Keratinocyte (primary cell): ENCODE results near the gene TSHZ2. TPM values are rescaled to one million over a fixed set of nuclear protein-coding genes. Genes with fewer than 3 reads are reported as not detected.

Source experiments
- DNase-seq: peaks from one replicate; pipeline ENCODE4 v3.0.0-alpha.2; 2011; ENCODE audit warnings: low read depth, missing footprints, low spot score
- FAIRE-seq: peaks from 2 replicates; lab custom pipeline; 2011; peaks lifted over from hg19 to GRCh38; lab: Jason Lieb, UNC
- H2AFZ ChIP-seq: 2 replicates; pipeline ENCODE4 v1.6.0; 2012; ENCODE audit warnings: low read length, control low read depth, inconsistent platforms; ENCODE audit not compliant: control insufficient read depth
- H3K27ac ChIP-seq: 2 replicates; pipeline ENCODE4 v1.5.1; 2011; ENCODE audit warnings: low read length; ENCODE audit not compliant: control insufficient read depth, insufficient read depth
- H3K27me3 ChIP-seq: 3 replicates; pipeline ENCODE4 v1.6.0; 2011; ENCODE audit warnings: low read length; ENCODE audit not compliant: control insufficient read depth, insufficient read depth; ENCODE audit errors: extremely low read depth
- H3K36me3 ChIP-seq, 2 experiments: 2 replicates in 1 of 2; 3 replicates in 1 of 2; pipeline ENCODE4 v1.5.1; 2011; ENCODE audit warnings: low read length in 2 of 2, mild to moderate bottlenecking in 1 of 2; ENCODE audit not compliant: control insufficient read depth in 2 of 2, insufficient read depth in 2 of 2; ENCODE audit errors: extremely low read depth in 1 of 2
- H3K4me1 ChIP-seq: 3 replicates; pipeline ENCODE4 v1.5.1; 2011; ENCODE audit warnings: low read length; ENCODE audit not compliant: control insufficient read depth, insufficient read depth; ENCODE audit errors: extremely low read depth
- H3K4me2 ChIP-seq: 3 replicates; pipeline ENCODE4 v1.6.0; 2011; ENCODE audit warnings: low read depth, low read length; ENCODE audit not compliant: control insufficient read depth, insufficient read depth; ENCODE audit errors: extremely low read depth
- H3K4me3 ChIP-seq, 3 experiments: fragments of 200-600 bp in 1 of 3; sonication (generic) in 1 of 3; 2 replicates in 2 of 3; 3 replicates in 1 of 3; pipeline ENCODE4 v1.5.1; 2011 to 2016; ENCODE audit warnings: low read length in 3 of 3, mild to moderate bottlenecking in 3 of 3, control low read depth in 2 of 3, inconsistent platforms in 1 of 3, low read depth in 1 of 3, mixed read lengths in 1 of 3, mixed run types in 1 of 3, moderate library complexity in 1 of 3; ENCODE audit not compliant: control insufficient read depth in 2 of 3, insufficient read depth in 2 of 3; ENCODE audit errors: extremely low read depth in 1 of 3
- H3K79me2 ChIP-seq: 2 replicates; pipeline ENCODE4 v1.6.0; 2012; ENCODE audit warnings: low read length; ENCODE audit not compliant: control insufficient read depth, insufficient read depth
- H3K9ac ChIP-seq: 3 replicates; pipeline ENCODE4 v1.6.0; 2011; ENCODE audit warnings: low read length; ENCODE audit not compliant: control insufficient read depth, insufficient read depth; ENCODE audit errors: extremely low read depth
- H3K9me1 ChIP-seq: 3 replicates; pipeline ENCODE4 v1.6.0; 2011; ENCODE audit warnings: low read length; ENCODE audit not compliant: control insufficient read depth, insufficient read depth; ENCODE audit errors: extremely low read depth
- H3K9me3 ChIP-seq: 2 replicates; pipeline ENCODE4 v1.5.1; 2012; ENCODE audit warnings: low read depth, low read length; ENCODE audit not compliant: control insufficient read depth
- H4K20me1 ChIP-seq: 3 replicates; pipeline ENCODE4 v1.6.0; 2011; ENCODE audit warnings: low read length; ENCODE audit not compliant: control insufficient read depth, insufficient read depth; ENCODE audit errors: extremely low read depth
- EZH2 ChIP-seq: IDR thresholded peaks from one replicate; pipeline ENCODE4 v1.6.1; 2012; ENCODE audit warnings: inconsistent platforms, mild to moderate bottlenecking, low read length, moderate library complexity
- dilution Hi-C: fragments of 300-500 bp; cut with MboI; formaldehyde crosslinking; loops from one replicate; pipeline ENCODE4 v1.7.0; 2020; ENCODE audit warnings: low sequenced_read_pairs; ENCODE audit not compliant: extremely low pct_ligation_motif_present
- polyA plus RNA-seq, 5 experiments: library from polyadenylated mRNA; depleted of rRNA in 3 of 5; stranded (reverse) in 3 of 5; stranded (forward) in 1 of 5; unstranded in 1 of 5; fragments of >200 nt; gene quantifications; 1 replicate in 1 of 5; 2 replicates in 3 of 5; 3 replicates in 1 of 5; pipeline versions ENCODE4 v1.2.1 to v1.2.3, GENCODE V29; 2011 to 2012; ENCODE audit warnings: missing spikeins in 2 of 5, low read depth in 1 of 5, low replicate concordance in 1 of 5
- TF ChIP-seq, protein P1 (sequence below), 3 experiments: IDR thresholded peaks in 1 of 3; conservative IDR thresholded peaks in 1 of 3; optimal IDR thresholded peaks in 1 of 3; 2 replicates in 2 of 3; 3 replicates in 1 of 3; pipeline versions ENCODE3 to v1.5.1; 2011; ENCODE audit warnings: low read length in 3 of 3, mild to moderate bottlenecking in 3 of 3, moderate library complexity in 2 of 3, control low read depth in 1 of 3, inconsistent platforms in 1 of 3; ENCODE audit not compliant: insufficient read depth in 2 of 3; ENCODE audit errors: extremely low read depth in 1 of 3

The TSHZ2 gene
- polyA plus RNA-seq, 1 donor (not counting 4 experiments of a cell fraction or from before 2014, with no cell fraction given), result 1.1 TPM

DNA sequence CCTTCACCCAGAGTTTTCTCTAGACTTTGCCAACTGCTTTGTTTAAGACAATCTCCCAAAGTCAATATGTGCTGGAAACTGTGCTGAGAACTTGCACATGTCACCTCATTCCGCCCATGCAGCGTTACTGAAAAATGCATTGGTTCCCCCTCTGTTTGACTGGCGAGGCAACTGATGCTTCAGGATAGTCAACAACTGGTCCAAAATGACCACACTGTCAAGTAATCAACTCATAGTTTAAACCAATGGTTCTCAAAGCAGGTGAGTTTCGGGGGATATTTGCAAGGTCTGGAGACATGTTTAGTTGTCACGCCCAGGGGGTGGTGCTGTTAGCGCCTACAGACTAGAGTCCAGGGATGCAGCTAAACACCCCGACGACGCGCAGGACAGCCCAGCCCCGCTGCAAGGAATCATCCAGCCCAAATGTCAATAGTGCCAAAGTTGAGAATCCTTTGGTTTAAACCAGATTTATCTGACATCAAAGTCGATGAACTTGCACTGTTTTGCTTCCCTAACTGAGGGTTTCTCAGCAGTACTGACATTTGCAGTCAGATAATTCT, 451.5 kb downstream of the TSHZ2 start:
- H3K9me1 ChIP-seq, result no peaks in the 10 kb centered on the region
- no peak overlapping the region for H3K4me3 ChIP-seq
- no peaks in the 10 kb centered on the region for H3K9me3 ChIP-seq
- no peak overlapping the region for H3K9ac ChIP-seq
- FAIRE-seq, result no peak
- H3K4me2 ChIP-seq, result no peak overlapping the region
- H4K20me1 ChIP-seq, result no peaks in the 10 kb centered on the region
- dilution Hi-C loops, result no loop called here
- H3K36me3 ChIP-seq, result no peaks in the 10 kb centered on the region
- no peaks in the 10 kb centered on the region for H3K4me1 ChIP-seq
- no peaks in the 10 kb centered on the region for H3K27me3 ChIP-seq
- H3K27ac ChIP-seq, result no peak overlapping the region
- no peak for DNase-seq
- TF ChIP-seq, protein P1, sequence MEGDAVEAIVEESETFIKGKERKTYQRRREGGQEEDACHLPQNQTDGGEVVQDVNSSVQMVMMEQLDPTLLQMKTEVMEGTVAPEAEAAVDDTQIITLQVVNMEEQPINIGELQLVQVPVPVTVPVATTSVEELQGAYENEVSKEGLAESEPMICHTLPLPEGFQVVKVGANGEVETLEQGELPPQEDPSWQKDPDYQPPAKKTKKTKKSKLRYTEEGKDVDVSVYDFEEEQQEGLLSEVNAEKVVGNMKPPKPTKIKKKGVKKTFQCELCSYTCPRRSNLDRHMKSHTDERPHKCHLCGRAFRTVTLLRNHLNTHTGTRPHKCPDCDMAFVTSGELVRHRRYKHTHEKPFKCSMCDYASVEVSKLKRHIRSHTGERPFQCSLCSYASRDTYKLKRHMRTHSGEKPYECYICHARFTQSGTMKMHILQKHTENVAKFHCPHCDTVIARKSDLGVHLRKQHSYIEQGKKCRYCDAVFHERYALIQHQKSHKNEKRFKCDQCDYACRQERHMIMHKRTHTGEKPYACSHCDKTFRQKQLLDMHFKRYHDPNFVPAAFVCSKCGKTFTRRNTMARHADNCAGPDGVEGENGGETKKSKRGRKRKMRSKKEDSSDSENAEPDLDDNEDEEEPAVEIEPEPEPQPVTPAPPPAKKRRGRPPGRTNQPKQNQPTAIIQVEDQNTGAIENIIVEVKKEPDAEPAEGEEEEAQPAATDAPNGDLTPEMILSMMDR (optimal IDR thresholded peaks at IDR 0.05 in 1 of 3, IDR thresholded peaks at IDR 0.05 in 1 of 3, conservative IDR thresholded peaks at IDR 0.05 in 1 of 3; ENCODE audit: extremely low read depth in 1 of 3, insufficient read depth in 2 of 3, low read length in 3 of 3), result no peak
- TF ChIP-seq EZH2, result no peak
- no peak overlapping the region for H2AFZ ChIP-seq
- no peaks in the 10 kb centered on the region for H3K79me2 ChIP-seq

DNA sequence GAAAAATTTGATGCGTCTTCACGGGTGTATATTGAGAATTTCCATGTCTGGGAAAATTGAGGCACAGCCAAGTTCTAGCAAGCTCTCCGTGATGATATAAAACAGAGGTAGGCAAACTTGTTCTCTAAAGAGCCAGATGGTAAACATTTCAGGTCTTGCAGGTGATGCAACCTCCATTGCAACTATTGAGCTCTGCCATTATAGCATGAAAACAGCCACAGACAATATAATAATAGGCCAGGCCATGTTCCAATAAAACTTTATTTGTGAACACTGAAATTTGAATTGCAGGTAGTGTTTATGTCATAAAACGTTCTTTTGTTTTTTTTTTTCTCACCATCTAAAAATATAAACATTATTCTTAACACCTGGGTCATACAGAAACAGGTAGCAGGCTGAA, 453.3 kb downstream of the TSHZ2 start:
- Histone ChIP-seq H2AFZ (no peak overlapping the region), H3K9me1 (no peaks in the 10 kb centered on the region), H3K27ac (no peak overlapping the region), H4K20me1 (no peaks in the 10 kb centered on the region), H3K4me1 (no peaks in the 10 kb centered on the region), H3K79me2 (no peaks in the 10 kb centered on the region), H3K4me3 (no peak overlapping the region), H3K9me3 (no peaks in the 10 kb centered on the region), H3K36me3 (no peaks in the 10 kb centered on the region), H3K9ac (no peak overlapping the region), H3K4me2 (no peak overlapping the region), H3K27me3 (no peaks in the 10 kb centered on the region)
- TF ChIP-seq EZH2, result no peak
- TF ChIP-seq, protein P1 (optimal IDR thresholded peaks at IDR 0.05 in 1 of 3, IDR thresholded peaks at IDR 0.05 in 1 of 3, conservative IDR thresholded peaks at IDR 0.05 in 1 of 3; ENCODE audit: extremely low read depth in 1 of 3, insufficient read depth in 2 of 3, low read length in 3 of 3), result no peak
- dilution Hi-C loops, result no loop called here
- FAIRE-seq (no peak), DNase-seq (no peak)
